ENCODE data around the gene NCOR2. TPM values are rescaled to one million over a fixed set of nuclear protein-coding genes. Genes with fewer than 3 reads are reported as not detected.

The NCOR2 gene
- total RNA-seq, 6 experiments from 2014 or later = 38.1 to 87.5 (median 45.0) TPM

DNA sequence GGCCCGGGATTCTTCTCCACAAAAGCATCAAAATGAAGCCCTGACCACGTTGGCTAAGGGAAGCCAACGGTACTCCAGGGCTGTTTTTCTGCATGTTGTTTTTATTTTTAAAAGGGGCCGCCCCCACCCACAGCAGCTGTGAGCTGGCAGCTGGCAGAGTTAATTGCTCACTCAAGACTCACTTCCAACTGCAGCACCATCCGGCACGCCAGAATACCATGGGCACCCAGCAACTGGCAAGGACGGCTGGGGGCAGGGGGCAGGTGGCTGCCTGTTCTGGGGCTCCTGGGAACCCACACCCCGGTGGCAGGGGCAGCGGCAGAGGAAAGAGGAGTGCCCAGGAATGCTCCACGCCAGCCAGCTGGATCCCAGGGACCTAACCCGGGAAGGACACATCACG, 44.3 kb downstream of the NCOR2 start:
- DNase-seq (no peak), ATAC-seq (no peak)
- Histone ChIP-seq H3K27ac (no peak overlapping the region), H3K27me3 (no peaks in the 10 kb centered on the region), H3K4me3 (no peak overlapping the region), H3K4me1 (peaks cover 0 to 24% (median 12%) of the 10 kb centered on the region in 4 donors), H3K36me3 (no peaks in the 10 kb centered on the region), H3K9me3 (no peaks in the 10 kb centered on the region)
- 60% methylated on average over 2 of the region's 12 CpGs for WGBS (ENCODE audit: insufficient coverage, low coverage, low lambda C conversion rate, missing lambda C conversion rate)
- intact Hi-C loops (cut with DNase I) = no loop called here
- TF ChIP-seq POLR2A (IDR thresholded peaks at IDR 0.05) = no peak
- TF ChIP-seq, protein P1, sequence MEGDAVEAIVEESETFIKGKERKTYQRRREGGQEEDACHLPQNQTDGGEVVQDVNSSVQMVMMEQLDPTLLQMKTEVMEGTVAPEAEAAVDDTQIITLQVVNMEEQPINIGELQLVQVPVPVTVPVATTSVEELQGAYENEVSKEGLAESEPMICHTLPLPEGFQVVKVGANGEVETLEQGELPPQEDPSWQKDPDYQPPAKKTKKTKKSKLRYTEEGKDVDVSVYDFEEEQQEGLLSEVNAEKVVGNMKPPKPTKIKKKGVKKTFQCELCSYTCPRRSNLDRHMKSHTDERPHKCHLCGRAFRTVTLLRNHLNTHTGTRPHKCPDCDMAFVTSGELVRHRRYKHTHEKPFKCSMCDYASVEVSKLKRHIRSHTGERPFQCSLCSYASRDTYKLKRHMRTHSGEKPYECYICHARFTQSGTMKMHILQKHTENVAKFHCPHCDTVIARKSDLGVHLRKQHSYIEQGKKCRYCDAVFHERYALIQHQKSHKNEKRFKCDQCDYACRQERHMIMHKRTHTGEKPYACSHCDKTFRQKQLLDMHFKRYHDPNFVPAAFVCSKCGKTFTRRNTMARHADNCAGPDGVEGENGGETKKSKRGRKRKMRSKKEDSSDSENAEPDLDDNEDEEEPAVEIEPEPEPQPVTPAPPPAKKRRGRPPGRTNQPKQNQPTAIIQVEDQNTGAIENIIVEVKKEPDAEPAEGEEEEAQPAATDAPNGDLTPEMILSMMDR (IDR thresholded peaks at IDR 0.05) = no peak

DNA sequence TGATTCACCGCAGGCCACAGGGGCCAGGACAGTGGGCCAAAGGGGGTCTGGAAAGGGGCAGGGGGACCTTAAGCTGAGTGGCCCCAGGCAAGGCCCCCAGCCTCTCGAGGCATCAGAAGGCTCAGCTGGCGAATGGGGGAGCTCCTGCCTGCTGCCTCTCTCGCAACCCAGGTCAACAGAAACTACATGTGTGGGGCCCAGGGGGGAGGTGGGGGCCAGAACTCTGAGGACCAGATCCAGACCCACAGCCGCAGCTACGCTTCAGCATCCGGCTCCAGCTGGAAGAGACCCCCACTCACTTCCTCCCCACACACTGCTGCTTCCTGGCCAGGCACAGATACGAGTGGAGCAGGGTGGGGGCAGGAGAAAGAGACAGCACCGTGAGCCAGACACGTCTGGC, 46.5 kb downstream of the NCOR2 start:
- H3K9me3 ChIP-seq = no peaks in the 10 kb centered on the region
- intact Hi-C loops (cut with DNase I) = no loop called here
- 60% methylated on average over 5 of the region's 10 CpGs for WGBS (ENCODE audit: insufficient coverage, low coverage, low lambda C conversion rate, missing lambda C conversion rate)
- no peak overlapping the region for H3K4me3 ChIP-seq
- H3K27me3 ChIP-seq = no peaks in the 10 kb centered on the region
- no peak for TF ChIP-seq POLR2A (IDR thresholded peaks at IDR 0.05)
- TF ChIP-seq, protein P1 (IDR thresholded peaks at IDR 0.05) = no peak
- H3K36me3 ChIP-seq = no peaks in the 10 kb centered on the region
- ATAC-seq (no peak), DNase-seq (no peak)
- H3K4me1 ChIP-seq = peaks cover 0 to 38% (median 19%) of the 10 kb centered on the region in 4 donors
- no peak overlapping the region for H3K27ac ChIP-seq

DNA sequence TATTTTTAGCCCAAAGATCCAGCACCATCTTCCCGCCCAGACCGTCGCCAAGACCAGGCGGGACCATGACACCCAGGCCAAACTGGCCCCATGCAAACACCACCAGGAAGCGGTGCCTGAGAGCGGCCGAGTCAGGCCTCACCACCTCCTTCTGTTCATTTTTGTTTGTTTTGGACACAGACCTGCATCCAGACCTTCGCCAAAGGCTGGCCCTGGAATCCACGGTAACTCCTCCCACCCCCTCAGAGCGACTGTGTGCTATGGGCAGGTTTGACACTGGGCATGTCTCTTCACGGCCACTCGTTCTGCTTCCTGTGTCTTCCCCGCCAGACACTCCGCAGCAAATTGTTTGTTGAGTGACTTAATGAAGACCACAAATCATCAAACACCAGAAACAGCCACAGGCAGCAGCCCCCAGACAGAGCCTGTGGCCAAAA, 47.1 kb downstream of the NCOR2 start:
- peaks cover 0 to 38% (median 19%) of the 10 kb centered on the region in 4 donors for H3K4me1 ChIP-seq
- H3K9me3 ChIP-seq = no peaks in the 10 kb centered on the region
- peak overlapping the region; percentile 44 to 69 (median 57) for H3K27ac ChIP-seq
- H3K27me3 ChIP-seq = no peaks in the 10 kb centered on the region
- 24% methylated on average over 6 of the region's 14 CpGs for WGBS (ENCODE audit: insufficient coverage, low coverage, low lambda C conversion rate, missing lambda C conversion rate)
- DNase-seq = peak; percentile 81 to 88 (median 85)
- intact Hi-C loops (cut with DNase I) = no loop called here
- peak; percentile 69 to 77 (median 72) for ATAC-seq
- TF ChIP-seq, protein P1 (IDR thresholded peaks at IDR 0.05) = no peak
- TF ChIP-seq POLR2A (IDR thresholded peaks at IDR 0.05) = no peak
- no peaks in the 10 kb centered on the region for H3K36me3 ChIP-seq
- H3K4me3 ChIP-seq = no peak overlapping the region

DNA sequence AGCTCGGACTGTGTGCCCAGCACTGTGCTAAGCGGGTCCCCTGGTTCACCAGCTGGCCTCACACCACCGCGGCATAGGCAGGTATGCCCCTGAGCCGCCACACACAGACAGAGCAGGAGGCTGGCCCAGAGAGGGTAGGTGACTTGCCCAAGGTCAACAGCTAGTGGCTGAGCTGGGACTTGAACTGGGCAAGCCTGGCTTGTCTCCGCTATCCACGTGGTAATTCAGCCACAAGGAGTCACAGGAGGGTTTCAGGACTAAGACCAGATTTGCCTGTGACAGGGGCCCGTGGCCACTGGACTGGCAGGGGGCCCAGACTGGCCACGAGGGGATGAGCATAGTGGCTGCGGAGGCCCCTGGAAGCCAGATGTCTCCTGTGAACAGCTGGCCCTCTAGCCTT, 47.7 kb downstream of the NCOR2 start:
- TF ChIP-seq POLR2A (IDR thresholded peaks at IDR 0.05) = no peak
- TF ChIP-seq, protein P1 (IDR thresholded peaks at IDR 0.05) = no peak
- intact Hi-C loops (cut with DNase I) = loop anchor here in 1 of 2 donors (10.0 kb wide), 1 partner anchor 165 kb away; no protein-coding TSS in a partner anchor

More for the DNA sequence above, 47.7 kb downstream of the NCOR2 start:
- no peaks in the 10 kb centered on the region for H3K9me3 ChIP-seq
- 33% methylated on average over 3 of the region's 10 CpGs for WGBS (ENCODE audit: insufficient coverage, low coverage, low lambda C conversion rate, missing lambda C conversion rate)
- no peaks in the 10 kb centered on the region for H3K27me3 ChIP-seq
- no peaks in the 10 kb centered on the region for H3K36me3 ChIP-seq
- H3K4me1 ChIP-seq = peaks cover 0 to 38% (median 19%) of the 10 kb centered on the region in 4 donors
- peak overlapping the region; percentile 44 to 69 (median 57) for H3K27ac ChIP-seq
- DNase-seq (no peak), ATAC-seq (no peak)
- H3K4me3 ChIP-seq = no peak overlapping the region

Data from right lobe of liver (tissue), 6 donors.